Activated CD4-positive, alpha-beta T cell treated with anti-CD3 and anti-CD28 coated beads, Interleukin-10, Interleukin-2, amounts not matched to agents 100 ng/mL and 50 ng/mL, durations not matched to agents 16 hours and 8 hours (primary cell): ENCODE data around the gene SCML1.

ENCODE experiments used
- DNase-seq: peaks from one replicate; pipeline ENCODE4 v3.0.0-alpha.2; 2020

The SCML1 gene

GRCh38 chrX:17801431-17801830, 64.1 kb downstream of the SCML1 start:
- no peak for DNase-seq

GRCh38 chrX:17802756-17803155, 65.5 kb downstream of the SCML1 start:
- no peak for DNase-seq

GRCh38 chrX:17803449-17803848, 66.2 kb downstream of the SCML1 start:
- no peak for DNase-seq
